Measurements from ENCODE around the gene IGDCC3.

IGDCC3 gene

GRCh38 chr15:65386376-65386775, 8.6 kb upstream of the IGDCC3 start:
- no peak for DNase-seq

GRCh38 chr15:65385870-65386258, 8.1 kb upstream of the IGDCC3 start:
- no peak for DNase-seq

- DNase-seq, result peak; percentile 53 to 93
Measured at GRCh38 chr15:65384895-65385869, 7.4 kb upstream of the IGDCC3 start.

GRCh38 chr15:65384505-65384894, 6.7 kb upstream of the IGDCC3 start:
- DNase-seq, result no peak

GRCh38 chr15:65383991-65384390, 6.2 kb upstream of the IGDCC3 start:
- no peak for DNase-seq

GRCh38 chr15:65383456-65383855, 5.7 kb upstream of the IGDCC3 start:
- DNase-seq, result no peak

GRCh38 chr15:65382921-65383320, 5.1 kb upstream of the IGDCC3 start:
- no peak for DNase-seq

- no peak for DNase-seq
Measured at GRCh38 chr15:65382146-65382491, 4.3 kb upstream of the IGDCC3 start.

GRCh38 chr15:65381445-65382145, 3.8 kb upstream of the IGDCC3 start:
- DNase-seq, result no peak

GRCh38 chr15:65379986-65380385, 2.2 kb upstream of the IGDCC3 start:
- no peak for DNase-seq

GRCh38 chr15:65377105-65377975, 462 bp downstream of the IGDCC3 start:
- DNase-seq, result no peak

GRCh38 chr15:65376767-65377104, 1.1 kb downstream of the IGDCC3 start:
- DNase-seq, result no peak

GRCh38 chr15:65375871-65376607, 1.8 kb downstream of the IGDCC3 start:
- DNase-seq, result no peak

GRCh38 chr15:65374821-65375401, 2.9 kb downstream of the IGDCC3 start:
- no peak for DNase-seq

- no peak for DNase-seq
Measured at GRCh38 chr15:65374334-65374733, 3.5 kb downstream of the IGDCC3 start.

GRCh38 chr15:65373163-65373651, 4.6 kb downstream of the IGDCC3 start:
- DNase-seq, result no peak

- DNase-seq, result no peak
Measured at GRCh38 chr15:65372787-65373067, 5.1 kb downstream of the IGDCC3 start.

GRCh38 chr15:65371976-65372786, 5.6 kb downstream of the IGDCC3 start:
- DNase-seq, result no peak

- DNase-seq, result no peak
Measured at GRCh38 chr15:65370885-65371284, 6.9 kb downstream of the IGDCC3 start.

- DNase-seq, result no peak
Measured at GRCh38 chr15:65369651-65370050, 8.2 kb downstream of the IGDCC3 start.

GRCh38 chr15:65369212-65369547, 8.6 kb downstream of the IGDCC3 start:
- no peak for DNase-seq
